Activated naive CD8-positive, alpha-beta T cell treated with anti-CD3 and anti-CD28 coated beads, Interleukin-2, amount 10 ng/mL, durations not matched to agents 7 days and 5 days (primary cell): ENCODE results near the gene SLC35A4. TPM values are rescaled to one million over a fixed set of nuclear protein-coding genes. Genes with fewer than 3 reads are reported as not detected.

ENCODE experiments used
- ATAC-seq: fragments of 150-1000 bp; cut with Tn5 transposase; one replicate; pipeline ENCODE4 v1.10.0; 2021; ENCODE audit warnings: low read depth, moderate library complexity
- POLR2A ChIA-PET: fragments of 350-600 bp; sonication (Branson Sonifier 250); formaldehyde crosslinking; loops from one replicate; lab custom pipeline; 2021; ENCODE audit warnings: antibody characterized with exemption; lab: Charles Lee
- DNase-seq: peaks from one replicate; pipeline ENCODE4 v3.0.0; 2021
- H3K27ac Mint-ChIP-seq: one replicate; pipeline ENCODE4 v1.8.0; 2022; ENCODE audit warnings: mild to moderate bottlenecking, mixed read lengths
- H3K27me3 Mint-ChIP-seq: one replicate; pipeline ENCODE4 v1.8.0; 2022; ENCODE audit warnings: mild to moderate bottlenecking, moderate library complexity, mixed read lengths
- H3K36me3 Mint-ChIP-seq: one replicate; pipeline ENCODE4 v1.8.0; 2021; ENCODE audit warnings: mild to moderate bottlenecking, mixed read lengths
- H3K4me1 Mint-ChIP-seq: one replicate; pipeline ENCODE4 v1.8.0; 2021; ENCODE audit warnings: mixed read lengths
- H3K4me3 Mint-ChIP-seq: one replicate; pipeline ENCODE4 v1.8.0; 2022; ENCODE audit warnings: mild to moderate bottlenecking, moderate library complexity, mixed read lengths
- H3K9me3 Mint-ChIP-seq: one replicate; pipeline ENCODE4 v1.8.0; 2021; ENCODE audit warnings: mixed read lengths
- total RNA-seq, 2 experiments: library from RNA; stranded (reverse); gene quantifications; one replicate each; pipeline ENCODE4 v1.2.3, GENCODE V29; 2021

Gene SLC35A4
- total RNA-seq, 2 experiments from 2014 or later, result 80.8 to 94.0 TPM

- H3K9me3 Mint-ChIP-seq, result no peaks in the 10 kb centered on the region
- ATAC-seq (no peak), DNase-seq (no peak)
- H3K27ac Mint-ChIP-seq, result peak overlapping the region; percentile 85
- no peak overlapping the region for H3K4me3 Mint-ChIP-seq
- H3K36me3 Mint-ChIP-seq, result peaks cover 36% of the 10 kb centered on the region
- POLR2A ChIA-PET, result interaction anchor here (0.9 kb wide), 1 partner anchor 18 kb away, joined by 3 read pairs; no protein-coding TSS in a partner anchor
- peaks cover 61% of the 10 kb centered on the region for H3K4me1 Mint-ChIP-seq
- H3K27me3 Mint-ChIP-seq, result no peaks in the 10 kb centered on the region
These were observed 14.2 kb upstream of the SLC35A4 start for GRCh38 chr5:140550147-140551079.

- H3K27ac Mint-ChIP-seq, result no peak overlapping the region
- H3K4me1 Mint-ChIP-seq, result peaks cover 69% of the 10 kb centered on the region
- no peak overlapping the region for H3K4me3 Mint-ChIP-seq
- POLR2A ChIA-PET, result interaction anchor here (1.1 kb wide), 1 partner anchor 12 kb away, joined by 3 read pairs; the partner anchor contains the start of gene APBB3
- no peaks in the 10 kb centered on the region for H3K9me3 Mint-ChIP-seq
- H3K36me3 Mint-ChIP-seq, result peaks cover 45% of the 10 kb centered on the region
- no peak for ATAC-seq
- DNase-seq, result no peak
- H3K27me3 Mint-ChIP-seq, result no peaks in the 10 kb centered on the region
These were observed 12.8 kb upstream of the SLC35A4 start for GRCh38 chr5:140551872-140552271.

- Mint-ChIP-seq H3K4me3 (peak overlapping the region; percentile 15), H3K27ac (peak overlapping the region; percentile 44), H3K4me1 (peaks cover 63% of the 10 kb centered on the region), H3K27me3 (no peaks in the 10 kb centered on the region), H3K9me3 (no peaks in the 10 kb centered on the region), H3K36me3 (peaks cover 45% of the 10 kb centered on the region)
- ATAC-seq (no peak), DNase-seq (no peak)
- POLR2A ChIA-PET, result interaction anchor here (0.6 to 1.8 kb wide), 3 partner anchors 65 to 190 kb away, joined by 3 to 5 read pairs (median 3); partner anchors contain the start of gene TMCO6
These were observed 11.0 kb upstream of the SLC35A4 start for GRCh38 chr5:140553657-140554056.

GRCh38 chr5:140554454-140554853 is 10.2 kb upstream of the SLC35A4 start:
- Mint-ChIP-seq H3K27ac (peak overlapping the region; percentile 44), H3K4me3 (peak overlapping the region; percentile 32), H3K4me1 (peaks cover 58% of the 10 kb centered on the region), H3K36me3 (peaks cover 43% of the 10 kb centered on the region), H3K27me3 (no peaks in the 10 kb centered on the region), H3K9me3 (no peaks in the 10 kb centered on the region)
- POLR2A ChIA-PET, result interaction anchor here (1.2 to 1.8 kb wide), 2 partner anchors 16 to 85 kb away, joined by 3 to 5 read pairs; partner anchors contain the start of gene TMCO6
- DNase-seq, result no peak
- no peak for ATAC-seq

GRCh38 chr5:140555747-140556312 is 8.8 kb upstream of the SLC35A4 start:
- POLR2A ChIA-PET, result interaction anchor here (0.6 kb wide), 1 partner anchor 135 kb away, joined by 5 read pairs; the partner anchor contains the start of genes HARS1 and HARS2
- Mint-ChIP-seq H3K27ac (peak overlapping the region; percentile 85), H3K27me3 (no peaks in the 10 kb centered on the region), H3K4me3 (peak overlapping the region; percentile 92), H3K36me3 (peaks cover 36% of the 10 kb centered on the region), H3K9me3 (no peaks in the 10 kb centered on the region), H3K4me1 (peaks cover 52% of the 10 kb centered on the region)
- ATAC-seq (no peak), DNase-seq (no peak)

GRCh38 chr5:140556438-140556837 is 8.2 kb upstream of the SLC35A4 start:
- DNase-seq, result no peak
- peaks cover 49% of the 10 kb centered on the region for H3K4me1 Mint-ChIP-seq

GRCh38 chr5:140557136-140557805 is 7.4 kb upstream of the SLC35A4 start, which contains the start of gene SRA1:
SRA1 (minus strand) TSS chr5:140557473; CDS start chr5:140557452, 21 bp downstream.
- DNase-seq, result peak; percentile 90
- peaks cover 32% of the 10 kb centered on the region for H3K36me3 Mint-ChIP-seq
- POLR2A ChIA-PET, result interaction anchor here (0.6 to 2.5 kb wide), 17 partner anchors 9 to 155 kb away, joined by 3 to 23 read pairs (median 5); partner anchors contain the start of genes ANKHD1, CD14, EIF4EBP3 and IK
- no peaks in the 10 kb centered on the region for H3K27me3 Mint-ChIP-seq
- peak within 1 kb of the TSS; percentile 92 for H3K4me3 Mint-ChIP-seq
- H3K9me3 Mint-ChIP-seq, result no peaks in the 10 kb centered on the region
- peak; percentile 94 for ATAC-seq
- H3K4me1 Mint-ChIP-seq, result peaks cover 43% of the 10 kb centered on the region
- H3K27ac Mint-ChIP-seq, result peak within 1 kb of the TSS; percentile 85

More at GRCh38 chr5:140556438-140556837, 8.2 kb upstream of the SLC35A4 start:
- Mint-ChIP-seq H3K27ac (peak overlapping the region; percentile 85), H3K4me3 (peak overlapping the region; percentile 92), H3K27me3 (no peaks in the 10 kb centered on the region), H3K9me3 (no peaks in the 10 kb centered on the region), H3K36me3 (peaks cover 32% of the 10 kb centered on the region)
- peak; percentile 47 for ATAC-seq
- POLR2A ChIA-PET, result interaction anchor here (0.6 to 2.0 kb wide), 6 partner anchors 8 to 135 kb away, joined by 4 to 23 read pairs (median 8); partner anchors contain the start of genes EIF4EBP3, HARS1, HARS2 and WDR55

GRCh38 chr5:140557965-140558364 is 6.7 kb upstream of the SLC35A4 start:
- Mint-ChIP-seq H3K9me3 (no peaks in the 10 kb centered on the region), H3K36me3 (peaks cover 29% of the 10 kb centered on the region), H3K27ac (peak overlapping the region; percentile 85), H3K4me3 (peak overlapping the region; percentile 92), H3K4me1 (peaks cover 45% of the 10 kb centered on the region), H3K27me3 (no peaks in the 10 kb centered on the region)
- POLR2A ChIA-PET, result interaction anchor here (0.7 to 2.5 kb wide), 11 partner anchors 8 to 228 kb away, joined by 3 to 23 read pairs (median 8); partner anchors contain the start of genes ANKHD1, CD14, EIF4EBP3 and IK
- ATAC-seq, result no peak
- no peak for DNase-seq

- ATAC-seq, result no peak
- POLR2A ChIA-PET, result interaction anchor here (0.7 to 2.5 kb wide), 3 partner anchors 74 to 228 kb away, joined by 4 to 13 read pairs (median 5); partner anchors contain the start of genes CD14, IK and NDUFA2
These were observed 6.1 kb upstream of the SLC35A4 start for GRCh38 chr5:140558542-140558941.

GRCh38 chr5:140560227-140560626 is 4.4 kb upstream of the SLC35A4 start:
- Mint-ChIP-seq H3K9me3 (no peaks in the 10 kb centered on the region), H3K36me3 (peaks cover 16% of the 10 kb centered on the region), H3K27ac (no peak overlapping the region), H3K4me3 (no peak overlapping the region), H3K4me1 (peaks cover 31% of the 10 kb centered on the region), H3K27me3 (no peaks in the 10 kb centered on the region)
- ATAC-seq, result no peak
- POLR2A ChIA-PET, result interaction anchor here (2.9 kb wide), 1 partner anchor 12 kb away, joined by 12 read pairs; the partner anchor contains the start of gene EIF4EBP3
- DNase-seq, result no peak

More at GRCh38 chr5:140558542-140558941, 6.1 kb upstream of the SLC35A4 start:
- peaks cover 24% of the 10 kb centered on the region for H3K36me3 Mint-ChIP-seq
- no peaks in the 10 kb centered on the region for H3K27me3 Mint-ChIP-seq
- no peak overlapping the region for H3K27ac Mint-ChIP-seq
- no peaks in the 10 kb centered on the region for H3K9me3 Mint-ChIP-seq
- H3K4me1 Mint-ChIP-seq, result peaks cover 43% of the 10 kb centered on the region
- no peak for DNase-seq
- H3K4me3 Mint-ChIP-seq, result no peak overlapping the region

- no peak overlapping the region for H3K27ac Mint-ChIP-seq
- peaks cover 13% of the 10 kb centered on the region for H3K36me3 Mint-ChIP-seq
- H3K9me3 Mint-ChIP-seq, result no peaks in the 10 kb centered on the region
- no peak overlapping the region for H3K4me3 Mint-ChIP-seq
- POLR2A ChIA-PET, result interaction anchor here (2.9 kb wide), 1 partner anchor 14 kb away, joined by 12 read pairs; the partner anchor contains the start of gene EIF4EBP3
- peaks cover 30% of the 10 kb centered on the region for H3K4me1 Mint-ChIP-seq
- no peak for ATAC-seq
- H3K27me3 Mint-ChIP-seq, result no peaks in the 10 kb centered on the region
- DNase-seq, result no peak
These were observed 2.7 kb upstream of the SLC35A4 start for GRCh38 chr5:140561753-140562523.
